Fibroblast of gingiva (primary cell): Measurements from ENCODE around the gene CIBAR2.
"Not testable (repeated sequence)": the region's sequence is repeated elsewhere in the genome, so short reads cannot be mapped to it uniquely, and the experiment has no call there.

Source experiments
- DNase-seq: peaks from one replicate; pipeline ENCODE4 v3.0.0-alpha.2; 2011; ENCODE audit warnings: low read depth

CIBAR2 gene

DNA sequence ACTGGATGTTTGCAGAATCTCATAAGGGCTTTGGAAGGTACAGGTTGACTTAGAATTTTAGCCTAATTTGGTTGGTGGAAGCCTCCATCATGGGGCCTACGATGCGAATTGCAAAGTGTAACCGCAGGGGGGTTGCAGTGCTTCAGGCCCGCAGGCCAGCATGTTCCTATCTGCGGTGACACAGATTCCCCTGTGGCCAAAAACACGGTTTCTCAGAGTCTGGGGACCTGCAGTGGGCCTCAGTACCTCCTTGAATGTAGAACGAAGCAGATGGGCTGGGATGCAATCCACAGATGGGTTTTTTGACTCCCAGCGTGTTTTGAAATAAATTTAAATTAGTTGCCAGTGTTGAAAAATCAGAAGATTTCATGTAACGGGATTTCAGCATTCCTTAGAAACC lies 49.9 kb downstream of the CIBAR2 start:
- DNase-seq = no peak

DNA sequence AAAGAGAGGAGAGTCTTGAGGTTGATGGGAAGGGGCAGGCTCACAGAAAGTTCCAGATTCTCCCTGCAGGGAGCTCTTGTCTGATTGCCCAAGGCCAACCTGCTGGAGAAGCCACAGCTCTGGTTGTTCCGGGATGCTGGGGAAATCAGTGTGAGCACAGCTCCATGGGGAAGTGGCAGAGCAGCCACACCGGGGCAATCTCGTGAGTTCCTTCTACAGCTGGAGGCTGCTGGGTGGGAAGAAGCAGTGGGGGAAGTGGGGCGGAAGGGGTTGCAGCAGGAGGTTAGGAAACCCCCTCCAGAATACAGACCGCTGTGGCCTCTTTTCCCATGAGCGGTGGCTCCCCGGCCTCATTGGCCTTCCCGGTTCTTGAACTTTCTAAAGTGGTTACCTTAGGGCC lies 50.7 kb downstream of the CIBAR2 start:
- no peak for DNase-seq

DNA sequence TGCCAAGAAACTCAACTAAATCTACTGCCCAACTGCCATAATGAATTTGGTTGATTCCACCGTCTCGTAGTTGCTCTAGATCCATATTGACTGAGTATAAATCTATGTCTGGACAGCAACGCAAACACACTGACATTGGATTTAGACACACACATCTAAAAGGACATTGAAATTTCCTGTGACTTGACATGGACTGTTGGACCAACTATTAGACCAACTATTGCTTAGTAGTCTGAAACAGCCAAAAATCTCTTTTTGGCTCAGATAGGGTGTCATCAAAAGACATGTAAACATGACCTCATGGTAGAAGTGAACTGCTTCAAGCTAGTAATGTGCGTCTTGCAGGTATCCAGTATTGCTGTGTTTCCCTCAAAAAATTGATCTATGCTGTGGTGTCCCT lies 53.4 kb downstream of the CIBAR2 start:
- DNase-seq = no peak

DNA sequence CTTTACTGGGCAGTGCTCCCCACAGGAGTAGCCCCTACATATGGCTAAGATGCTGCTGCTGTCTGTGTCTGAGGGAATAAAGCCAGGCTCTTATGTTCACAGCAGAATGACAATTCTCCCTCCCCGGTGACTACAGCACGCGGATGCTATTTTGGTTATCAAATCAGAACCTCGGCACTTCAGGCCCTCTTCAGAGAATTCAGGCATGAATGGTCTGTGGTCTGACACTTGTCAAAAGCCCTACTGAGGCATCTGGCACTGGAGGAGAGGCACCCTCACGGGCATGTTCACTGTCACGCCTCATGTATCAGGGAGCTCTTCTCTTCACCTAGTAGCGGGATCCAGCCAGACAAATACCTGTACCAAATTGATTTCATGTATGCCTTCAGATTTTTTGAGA lies 54.3 kb downstream of the CIBAR2 start:
- DNase-seq = no peak

DNA sequence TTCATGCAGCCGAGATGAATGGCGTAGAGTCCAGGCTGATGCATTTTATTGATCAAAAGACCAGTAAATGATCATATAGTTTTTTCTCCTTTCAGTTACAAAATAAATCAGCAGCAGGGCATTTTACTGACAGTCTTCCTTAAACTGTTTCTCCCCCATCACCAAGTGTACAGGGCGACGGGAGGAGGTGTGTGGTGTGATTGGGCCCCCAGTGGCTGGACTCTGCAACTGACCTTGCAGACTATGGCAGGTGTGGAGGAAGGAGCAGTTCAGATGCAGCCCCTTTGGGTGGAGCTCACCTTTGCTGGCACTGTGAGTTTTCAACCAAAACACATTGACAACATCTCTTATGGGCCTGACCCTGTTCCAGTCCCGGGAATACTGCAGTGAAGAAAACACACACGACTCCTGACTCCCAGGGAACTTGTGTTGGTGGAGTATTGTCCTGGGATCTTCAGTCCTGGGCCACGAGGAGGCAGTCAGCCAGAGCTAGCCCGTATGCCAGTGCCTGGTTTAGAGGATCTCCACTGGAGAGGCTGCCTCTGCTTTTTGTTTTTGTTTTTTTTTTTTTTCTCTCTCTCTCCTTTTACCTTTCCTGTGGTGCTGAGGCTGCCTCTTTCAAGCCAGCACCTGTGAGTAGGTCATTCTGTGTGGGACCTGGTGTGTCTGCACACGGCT lies 54.9 kb downstream of the CIBAR2 start:
- DNase-seq = no peak

DNA sequence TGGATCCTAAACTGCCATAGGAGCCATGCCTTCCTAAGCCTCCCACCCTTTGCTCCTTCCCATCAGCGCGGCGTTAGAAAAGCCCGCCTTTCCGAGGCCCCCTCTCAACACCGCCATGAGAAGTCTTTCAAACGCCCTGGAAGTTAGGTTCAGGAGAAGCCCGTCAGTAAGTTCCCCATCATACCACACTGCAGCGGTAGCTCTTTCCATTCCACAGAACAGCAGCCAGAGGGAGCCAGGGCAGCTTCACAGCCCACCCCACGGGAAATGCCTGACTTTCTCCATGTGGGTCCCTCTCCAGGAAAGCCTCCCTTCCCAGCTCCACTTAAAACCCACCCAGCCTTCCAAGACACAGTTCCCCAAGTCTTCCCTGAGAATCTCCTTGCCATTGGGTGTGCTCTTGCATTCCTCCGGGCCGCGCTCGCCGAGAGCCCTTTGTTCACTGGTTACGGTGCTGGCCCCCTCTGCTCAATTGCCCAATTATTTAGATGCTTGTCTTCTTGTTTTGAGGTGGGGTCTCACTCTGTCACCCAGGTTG lies 56.0 kb downstream of the CIBAR2 start:
- DNase-seq = peak; percentile 26

DNA sequence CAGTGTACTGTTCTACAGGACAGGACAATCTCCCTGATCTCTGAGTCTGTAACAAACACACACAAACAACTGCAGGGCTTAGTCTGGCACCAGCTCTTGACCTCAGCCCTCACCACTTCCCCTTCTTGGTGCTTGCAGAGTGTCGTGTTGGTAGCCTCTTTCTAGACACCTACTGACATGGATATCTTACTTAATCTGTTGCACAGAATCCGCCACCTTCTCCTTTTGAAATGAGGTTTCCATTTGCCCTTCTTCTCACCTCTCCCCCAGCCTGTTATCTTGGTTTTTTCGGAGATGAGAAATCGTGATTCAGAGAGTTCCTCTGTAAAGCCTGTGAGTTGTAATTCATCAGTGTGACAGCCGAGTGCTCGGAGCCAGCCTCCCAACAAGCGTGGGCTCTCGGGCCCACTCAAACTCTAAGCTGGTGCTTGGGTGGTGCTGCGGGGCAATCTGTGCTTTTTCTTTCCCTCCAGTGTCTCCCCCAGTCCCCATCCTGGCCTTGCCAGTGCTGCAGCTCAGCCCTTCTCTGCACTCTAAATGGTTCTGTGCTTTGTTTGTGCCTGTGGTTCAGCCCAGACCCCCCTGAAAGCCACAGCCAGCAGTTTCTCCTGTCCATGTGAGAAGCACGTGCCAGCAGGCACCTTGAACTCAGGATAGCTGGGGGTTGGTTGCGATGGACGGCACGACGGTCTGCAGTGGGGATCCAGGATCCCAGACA lies 56.6 kb downstream of the CIBAR2 start:
- peak; percentile 39 for DNase-seq

DNA sequence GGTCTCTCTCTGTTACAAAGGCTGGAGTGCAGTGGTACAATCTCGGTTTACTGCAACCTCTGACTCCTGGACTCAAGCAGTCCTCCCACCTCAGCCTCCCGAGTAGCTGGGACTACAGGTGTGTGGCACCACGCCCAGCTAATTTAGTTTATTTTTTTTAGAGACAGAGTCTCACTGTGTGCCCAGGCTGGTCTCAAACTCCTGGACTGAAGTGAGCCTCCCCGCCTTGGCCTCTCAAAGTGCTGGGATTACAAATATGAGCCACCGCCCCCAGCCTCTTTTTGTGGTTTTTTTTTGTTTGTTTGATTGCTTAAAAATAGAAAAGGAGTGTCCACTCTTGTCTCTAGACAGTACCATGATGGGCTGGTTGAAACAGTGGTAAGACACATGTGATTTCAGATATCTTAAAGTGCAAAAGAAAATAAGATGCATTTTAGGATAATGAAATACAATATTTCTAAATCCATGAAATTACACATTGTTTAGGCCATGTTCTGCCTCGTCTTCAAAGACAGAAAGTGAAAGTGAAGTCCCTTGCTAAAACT lies 57.3 kb downstream of the CIBAR2 start:
- no peak for DNase-seq

DNA sequence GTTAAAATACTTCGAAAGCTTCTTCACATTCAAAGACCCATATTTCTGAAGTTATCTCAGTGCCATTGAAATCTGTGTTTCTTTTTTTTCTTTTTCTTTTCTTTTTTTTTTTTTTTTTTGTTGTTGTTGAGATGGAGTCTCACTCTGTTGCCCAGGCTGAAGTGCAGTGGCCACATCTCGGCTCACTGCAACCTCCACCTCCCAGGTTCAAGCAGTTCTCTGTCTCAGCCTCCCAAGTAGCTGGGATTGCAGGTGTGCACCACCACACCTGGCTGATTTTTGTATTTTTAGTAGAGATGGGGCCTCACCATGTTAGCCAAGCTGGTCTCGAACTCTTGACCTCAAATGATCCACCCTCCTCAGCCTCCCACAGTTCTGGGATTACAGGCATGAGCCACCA lies 58.0 kb downstream of the CIBAR2 start:
- DNase-seq = not testable (repeated sequence)

DNA sequence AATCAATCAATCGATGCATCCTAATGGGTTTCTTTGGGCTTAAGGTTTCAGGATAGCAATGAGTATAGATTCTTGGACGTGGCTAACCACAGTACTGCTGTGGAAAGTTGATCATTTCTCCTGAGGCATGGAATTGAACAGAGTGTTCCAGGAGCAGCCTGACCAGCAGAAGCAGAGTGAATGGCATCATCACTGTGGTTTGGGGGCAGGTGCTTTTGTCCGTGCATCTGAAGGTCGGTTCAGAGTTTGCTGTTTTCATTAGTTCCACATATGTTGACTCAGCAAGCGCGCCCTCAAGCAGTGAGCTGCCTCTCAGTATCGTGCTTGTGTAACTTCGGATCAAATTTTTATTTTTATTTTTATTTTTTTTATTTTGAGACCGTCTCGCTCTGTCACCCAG lies 59.7 kb downstream of the CIBAR2 start:
- DNase-seq = no peak

DNA sequence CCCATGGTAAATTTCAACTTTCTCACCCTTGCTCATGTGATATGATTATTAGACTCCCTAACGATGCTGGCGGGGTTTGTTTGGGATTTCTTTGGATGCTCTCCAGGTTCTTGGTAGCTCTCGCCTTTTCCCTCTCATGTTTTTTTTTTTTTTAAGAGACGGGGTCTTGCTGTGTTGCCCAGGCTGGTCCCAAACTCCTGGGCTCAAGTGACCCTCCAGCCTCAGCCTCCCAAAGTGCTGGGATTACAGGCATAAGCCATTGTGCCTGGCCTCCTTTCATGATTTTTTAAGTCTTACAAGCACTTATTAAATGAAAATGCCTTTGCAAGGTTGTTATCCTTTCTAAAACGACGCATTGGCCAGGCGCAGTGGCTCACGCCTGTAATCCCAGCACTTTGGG lies 60.6 kb downstream of the CIBAR2 start:
- no peak for DNase-seq

DNA sequence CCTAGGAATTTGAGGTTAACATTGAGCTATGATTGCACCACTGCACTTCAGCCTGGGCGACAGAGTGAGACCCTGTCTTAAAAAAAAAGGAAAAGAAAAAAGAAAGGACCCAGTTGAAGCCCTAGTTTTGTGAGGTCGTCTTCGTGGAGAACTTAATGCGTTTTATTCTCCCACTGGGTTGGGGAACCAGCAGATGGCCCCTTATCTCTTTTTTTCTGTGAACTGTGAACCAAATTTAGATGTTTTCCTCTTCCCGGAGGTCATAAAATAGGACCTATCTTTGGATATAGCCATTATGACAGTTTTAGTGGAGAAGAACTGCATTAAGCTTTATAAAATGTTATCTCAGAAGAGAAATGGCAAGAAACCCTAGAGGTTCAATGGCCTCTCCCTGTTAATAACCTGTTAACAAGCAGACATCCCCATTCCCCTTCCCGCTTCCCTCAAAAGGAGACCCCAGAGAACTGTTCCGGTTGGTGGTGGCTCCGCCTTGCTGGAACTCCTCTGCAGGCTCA lies 61.1 kb downstream of the CIBAR2 start:
- DNase-seq = no peak

DNA sequence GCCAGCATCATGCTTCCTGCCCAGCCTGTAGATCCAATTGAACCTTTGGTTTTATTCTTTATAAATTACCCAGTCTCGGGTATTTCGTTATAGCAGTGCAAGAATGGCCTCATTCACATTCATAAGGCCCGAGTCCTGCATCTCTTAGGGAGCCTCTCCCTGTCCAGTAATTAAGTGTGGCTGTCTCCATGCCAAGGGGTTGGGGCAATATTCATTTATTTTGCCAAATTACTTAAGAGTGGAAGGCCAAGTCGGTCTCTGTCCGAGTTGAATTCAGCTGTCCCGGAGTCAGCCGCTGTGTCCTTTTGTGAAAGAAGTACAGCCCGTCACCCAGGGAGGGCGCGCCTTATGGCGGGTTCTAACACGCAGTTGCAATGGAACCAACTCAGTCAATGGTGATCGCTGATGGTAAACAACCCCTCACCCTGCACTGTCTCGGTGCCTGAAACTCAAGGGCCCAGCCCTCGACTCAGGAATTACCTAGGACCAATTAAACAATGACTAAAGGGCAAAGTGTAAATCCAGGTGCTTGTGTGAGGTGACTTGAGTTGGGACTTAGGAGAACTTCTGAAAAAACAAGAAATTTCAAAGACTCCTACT lies 62.5 kb downstream of the CIBAR2 start:
- no peak for DNase-seq

DNA sequence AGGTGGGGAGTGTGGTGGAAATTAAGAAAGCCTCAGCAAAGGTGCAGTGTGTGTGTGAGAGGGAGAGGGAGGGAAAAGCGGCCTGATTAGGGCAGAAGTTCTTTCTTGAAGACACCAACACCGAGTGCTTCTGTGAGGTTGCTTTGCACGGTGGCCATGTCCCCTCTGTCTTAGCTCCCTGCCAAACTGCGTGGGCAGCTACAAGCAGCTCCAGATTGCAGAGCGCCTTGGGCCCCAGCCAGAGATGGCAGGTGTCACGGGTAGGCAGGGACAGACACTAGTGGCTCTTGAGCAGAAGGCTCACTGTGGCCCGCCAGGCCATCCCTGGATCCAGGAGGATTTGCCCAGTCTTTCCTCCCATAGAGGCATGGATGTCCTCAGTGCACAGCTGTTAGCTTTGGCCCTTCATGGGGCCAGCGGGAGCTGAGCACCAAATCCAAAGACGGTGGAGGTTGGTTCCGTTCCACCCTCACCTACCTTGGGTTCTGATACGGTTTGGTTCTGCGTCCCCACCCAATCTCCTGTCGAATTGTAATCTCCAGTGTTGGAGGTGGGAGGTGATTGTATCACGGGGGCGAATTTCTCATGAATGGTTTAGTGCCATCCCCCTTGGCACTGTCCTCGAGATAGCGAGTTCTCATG lies 63.2 kb downstream of the CIBAR2 start:
- no peak for DNase-seq
